Measurements from ENCODE around the gene CDC40.
"Not testable (repeated sequence)": the region's sequence is repeated elsewhere in the genome, so short reads cannot be mapped to it uniquely, and the experiment has no call there.

- not testable (repeated sequence) for TF ChIP-seq CTCF, EP300 (IDR thresholded peaks at IDR 0.05)
Measured at GRCh38 chr6:110236007-110236406, 55.8 kb downstream of the CDC40 start.

Measured in suprapubic skin (tissue), 3 donors.